ENCODE data around the gene UBAP2L. TPM values are rescaled to one million over a fixed set of nuclear protein-coding genes. Genes with fewer than 3 reads are reported as not detected.
A peak's percentile ranks its signal among the peaks of the same experiment; 100 is the strongest.
"Not testable (repeated sequence)": the region's sequence is repeated elsewhere in the genome, so short reads cannot be mapped to it uniquely, and the experiment has no call there.

The UBAP2L gene
- total RNA-seq, 1 donor from 2014 or later: 35.5 TPM

DNA sequence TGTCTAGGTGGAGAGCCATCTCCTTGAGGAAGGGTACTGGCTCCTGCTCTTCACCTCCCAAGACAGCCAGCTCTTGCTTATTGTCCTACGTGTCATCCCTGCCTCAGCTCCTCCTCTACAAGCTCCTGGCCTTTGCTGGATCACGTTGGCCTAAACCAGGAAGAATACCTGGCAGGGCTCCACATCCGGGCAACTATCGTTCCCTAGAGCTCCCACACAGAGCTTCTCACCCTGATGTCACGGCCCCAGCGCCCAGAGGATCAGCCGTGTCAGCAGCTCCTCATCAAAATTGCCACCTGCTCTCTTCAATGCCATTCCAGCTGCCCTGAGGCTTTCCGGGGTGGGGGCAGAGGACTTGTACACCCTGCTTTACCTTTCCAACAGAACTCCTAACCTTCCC lies 26.9 kb upstream of the UBAP2L start:
- no peak for FAIRE-seq
- DNase-seq (ENCODE audit: low spot score in 2 of 2): no peak

DNA sequence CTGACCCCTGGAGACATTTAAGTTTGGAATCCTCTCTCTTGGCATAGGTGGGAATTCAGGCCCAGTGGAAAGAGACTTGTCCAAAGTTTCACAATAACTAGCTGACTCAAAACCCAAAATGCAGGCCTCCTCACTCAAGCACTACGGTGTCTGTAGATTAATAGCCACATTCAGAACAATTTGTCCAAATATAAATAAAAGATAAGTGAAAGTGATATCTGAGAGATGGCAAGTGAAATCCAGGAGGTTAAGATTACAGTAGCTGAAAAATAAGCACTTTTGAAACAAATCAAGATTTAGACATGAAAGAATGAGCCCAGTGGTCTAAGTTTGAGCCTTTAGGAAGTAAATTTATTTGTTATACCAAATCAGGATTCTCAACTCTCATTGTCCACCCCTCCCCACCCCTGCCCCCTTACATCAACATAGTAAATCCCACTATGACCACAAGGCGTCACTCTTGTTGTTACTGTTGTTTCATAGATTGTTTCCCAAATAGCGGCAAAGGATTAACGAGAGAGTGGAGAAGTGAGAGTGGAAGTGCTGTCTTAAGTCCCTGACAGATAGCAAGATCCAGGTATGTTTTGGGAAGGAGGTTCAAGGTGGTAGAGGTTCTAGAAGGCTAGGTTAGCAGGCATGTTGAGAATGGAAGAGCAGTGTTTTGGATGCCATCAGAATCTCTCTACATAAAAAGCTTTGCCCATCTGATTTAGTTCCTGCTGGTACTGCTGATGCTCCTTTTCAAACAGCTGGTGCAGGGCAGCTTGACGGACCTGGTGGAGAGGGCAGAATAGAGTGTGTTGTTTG lies 21.8 kb upstream of the UBAP2L start:
- FAIRE-seq (no peak), DNase-seq (ENCODE audit: low spot score in 2 of 2) (peak in 1 of 2 donors; percentile 54)

DNA sequence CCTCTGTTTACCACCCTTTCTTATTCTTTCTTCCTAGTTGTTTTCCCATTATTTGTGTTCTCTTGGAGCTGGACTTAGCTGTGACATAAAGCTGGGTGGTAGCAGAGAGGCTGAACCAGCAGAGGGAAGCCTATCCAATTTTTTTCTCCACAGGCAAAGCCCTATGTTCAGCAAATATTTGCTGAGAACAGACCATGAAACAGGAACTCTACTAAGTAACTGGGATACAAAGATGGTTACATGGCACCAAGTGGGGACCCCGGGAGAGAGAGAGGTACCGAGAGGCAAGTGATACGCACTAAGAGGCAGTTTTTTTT lies 21.2 kb upstream of the UBAP2L start:
- FAIRE-seq (no peak), DNase-seq (ENCODE audit: low spot score in 2 of 2) (no peak)

DNA sequence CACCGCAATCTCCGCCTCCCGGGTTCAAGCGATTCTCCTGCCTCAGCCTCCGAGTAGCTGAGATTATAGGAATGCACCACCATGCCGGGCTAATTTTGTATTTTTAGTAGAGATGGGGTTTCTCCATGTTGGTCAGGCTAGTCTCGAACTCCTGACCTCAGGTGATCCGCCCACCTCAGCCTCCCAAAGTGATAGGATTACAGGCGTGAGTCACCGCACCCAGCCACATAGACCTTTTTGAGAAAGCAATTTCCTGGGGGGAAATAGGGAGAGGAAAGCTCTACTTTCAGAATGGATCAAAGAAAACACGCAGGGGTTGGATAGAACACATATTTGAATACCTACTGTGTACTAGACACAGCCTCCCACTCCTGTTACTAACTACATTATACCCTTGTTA lies 15.0 kb upstream of the UBAP2L start:
- not testable (repeated sequence) for DNase-seq (ENCODE audit: low spot score in 2 of 2); FAIRE-seq

DNA sequence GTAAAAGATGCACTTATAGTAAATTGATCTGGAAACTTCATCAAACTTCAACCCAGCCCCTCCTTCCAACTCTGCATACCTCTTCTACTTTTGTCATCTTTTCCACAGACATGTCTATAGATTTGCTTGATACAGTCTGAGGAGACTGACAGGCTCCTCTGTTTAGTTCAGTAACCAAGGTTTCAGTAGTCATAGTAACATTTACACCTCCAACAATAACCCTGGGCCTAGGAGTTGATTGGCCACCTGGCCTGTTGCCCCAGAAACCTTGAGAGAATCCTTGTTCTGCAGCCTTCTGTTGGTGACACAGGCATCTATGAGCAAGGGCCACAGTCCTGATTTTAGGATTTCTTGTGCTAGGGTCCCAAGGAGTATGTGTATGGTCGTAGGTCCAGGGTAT lies 14.6 kb upstream of the UBAP2L start, which contains the start of gene CFAP141:
TSS of gene CFAP141 (minus strand) at position 138 of the 400 bp plus-strand sequence. CDS start at position 112, 26 bp downstream.
- FAIRE-seq: no peak
- DNase-seq (ENCODE audit: low spot score in 2 of 2): no peak

DNA sequence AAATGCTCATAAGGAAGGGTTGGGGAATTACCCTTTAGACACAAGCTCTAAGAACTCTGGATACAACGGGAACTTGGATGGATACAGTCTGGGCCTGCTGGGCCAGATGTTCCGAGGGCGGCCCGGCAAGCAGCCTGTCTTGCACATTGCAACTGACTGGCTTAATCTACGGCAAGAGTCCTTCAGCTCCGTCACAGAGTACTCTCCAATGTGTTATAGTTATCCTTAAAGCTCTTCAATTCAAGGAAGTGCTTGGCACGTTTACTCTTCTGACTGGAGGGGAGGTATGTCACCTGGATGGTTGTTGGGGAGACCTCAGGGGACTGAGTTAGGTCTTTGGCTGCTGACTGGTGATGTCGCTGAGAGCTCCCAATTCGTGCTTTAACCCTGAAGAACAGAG lies 13.5 kb upstream of the UBAP2L start:
- no peak for FAIRE-seq
- DNase-seq (ENCODE audit: low spot score in 2 of 2): no peak

DNA sequence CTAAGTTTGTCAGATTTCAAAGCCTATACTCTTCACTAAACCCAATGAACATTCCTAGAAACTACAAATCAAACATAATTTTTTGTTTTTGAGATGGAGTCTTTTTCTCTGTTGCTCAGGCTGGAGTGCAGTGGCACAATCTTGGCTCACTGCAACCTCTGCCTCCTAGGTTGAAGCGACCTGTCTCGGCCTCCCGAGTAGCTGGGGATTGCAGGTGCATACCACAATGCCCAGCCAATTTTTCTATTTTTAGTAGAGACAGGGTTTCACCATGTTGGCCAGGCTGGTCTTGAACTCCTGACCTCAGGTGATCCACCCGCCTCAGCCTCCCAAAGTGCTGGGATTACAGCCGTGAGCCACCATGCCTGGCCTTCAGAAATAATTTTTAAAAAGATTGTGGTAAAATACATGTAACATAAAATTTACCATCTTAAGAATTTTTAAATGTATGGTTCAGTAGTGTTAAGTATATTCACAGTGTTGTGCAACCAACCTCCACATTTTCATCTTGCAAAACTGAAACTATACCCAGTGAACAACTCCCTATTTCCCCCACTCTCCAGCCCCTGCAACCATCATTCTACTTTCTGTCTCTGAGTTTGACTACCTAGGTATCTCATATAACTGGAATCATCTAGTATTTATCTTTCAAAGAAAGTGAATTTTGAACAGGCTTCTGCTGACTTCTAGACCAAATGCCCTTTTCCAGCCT lies 11.9 kb upstream of the UBAP2L start:
- DNase-seq (ENCODE audit: low spot score in 2 of 2) (no peak), FAIRE-seq (no peak)

DNA sequence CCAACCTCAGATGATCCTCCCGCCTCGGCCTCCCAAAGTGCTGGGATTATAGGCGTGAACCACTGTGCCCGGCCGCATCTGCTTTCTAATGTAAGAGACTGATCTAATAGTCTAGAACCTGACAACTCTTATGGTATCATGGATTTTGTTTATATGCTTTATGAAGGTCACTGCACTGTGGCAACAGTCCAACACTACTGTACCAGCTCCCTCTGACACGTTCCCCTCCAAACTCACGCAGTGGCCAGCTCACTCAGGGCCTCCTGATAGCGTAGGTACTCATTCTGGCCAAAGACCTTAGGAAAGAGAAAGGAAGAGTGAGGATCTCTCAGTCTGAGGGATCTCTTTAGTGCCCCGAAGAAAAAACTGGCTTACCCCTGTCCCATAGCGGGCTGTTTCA lies 8.7 kb upstream of the UBAP2L start:
- no peak for DNase-seq (ENCODE audit: low spot score in 2 of 2)
- no peak for FAIRE-seq

DNA sequence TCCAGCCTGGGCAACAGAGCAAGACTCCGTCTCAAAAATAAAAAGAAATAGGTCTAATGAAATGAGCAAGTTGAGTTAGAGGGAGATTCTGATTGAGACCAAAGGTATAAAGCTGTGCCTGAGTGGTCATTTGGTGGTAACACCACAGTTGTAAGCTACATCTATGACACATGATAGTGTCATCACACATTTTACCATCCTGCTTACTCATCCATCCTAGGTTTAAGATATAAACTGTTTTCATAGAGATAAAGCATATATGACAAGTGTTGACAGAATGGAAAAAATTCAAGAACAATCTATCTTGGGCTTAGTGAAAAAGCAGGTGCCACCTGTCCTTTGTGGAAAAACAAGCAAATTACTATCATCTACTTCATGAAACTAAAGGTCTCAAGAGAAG lies 7.5 kb upstream of the UBAP2L start:
- FAIRE-seq (no peak), DNase-seq (ENCODE audit: low spot score in 2 of 2) (no peak)

DNA sequence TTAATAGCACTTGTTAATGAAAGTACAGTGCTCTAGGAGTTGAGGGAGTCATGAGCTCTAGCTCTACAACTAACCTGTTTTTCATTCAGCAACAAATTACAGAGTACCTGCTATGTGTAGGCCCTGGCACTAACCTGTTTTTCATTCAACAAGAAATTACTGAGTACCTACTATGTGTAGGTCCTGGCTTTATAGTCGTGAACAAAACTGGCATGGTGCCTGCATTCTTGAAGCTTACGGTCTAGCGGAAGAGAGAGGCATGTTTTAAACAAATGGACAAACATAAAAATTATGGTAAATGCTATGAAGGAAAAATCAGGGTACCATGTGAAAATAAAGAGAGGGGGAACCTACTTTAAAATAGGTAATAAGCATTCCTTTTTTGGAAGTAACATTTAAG lies 2.2 kb upstream of the UBAP2L start:
- no peak for FAIRE-seq
- no peak for DNase-seq (ENCODE audit: low spot score in 2 of 2)

DNA sequence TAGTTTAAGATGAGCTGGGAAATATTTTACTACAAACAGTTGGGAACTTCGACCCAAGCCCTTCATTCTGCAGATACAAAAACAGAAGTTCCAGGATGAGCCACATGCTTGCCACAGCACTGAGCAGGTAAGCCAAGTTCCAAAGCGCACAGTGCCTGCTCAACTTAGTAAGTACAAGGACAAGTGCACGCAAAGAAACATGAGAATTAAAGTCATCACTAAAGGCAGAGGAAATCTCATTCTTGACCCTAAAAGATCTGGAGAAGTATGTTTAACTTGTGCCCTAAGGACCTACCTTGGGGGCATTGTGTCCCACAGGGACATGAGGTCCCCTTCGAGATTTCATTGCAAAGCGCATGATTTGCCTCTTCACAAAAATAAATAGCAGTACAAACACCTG lies 1.2 kb upstream of the UBAP2L start:
- no peak for FAIRE-seq

DNA sequence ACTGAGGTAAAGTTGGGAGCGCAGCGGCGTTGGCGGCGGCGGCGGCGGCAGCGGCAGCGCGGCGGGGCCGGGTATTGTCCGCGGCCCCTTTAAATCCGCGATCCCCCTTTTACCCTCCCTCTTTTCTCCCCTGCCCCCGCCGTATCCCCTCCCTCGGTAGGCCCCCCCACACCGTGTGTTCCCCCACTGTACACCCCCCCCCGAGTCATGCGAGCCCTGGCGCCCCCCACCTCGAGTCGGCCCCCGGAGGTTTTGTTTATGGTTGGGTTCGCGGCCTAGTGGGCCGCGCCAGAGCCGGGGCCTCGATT lies 169 bp downstream of the UBAP2L start:
- FAIRE-seq: no peak
- DNase-seq (ENCODE audit: low spot score in 2 of 2): no peak

More for the DNA sequence above, 1.2 kb upstream of the UBAP2L start:
- DNase-seq (ENCODE audit: low spot score in 2 of 2): no peak

DNA sequence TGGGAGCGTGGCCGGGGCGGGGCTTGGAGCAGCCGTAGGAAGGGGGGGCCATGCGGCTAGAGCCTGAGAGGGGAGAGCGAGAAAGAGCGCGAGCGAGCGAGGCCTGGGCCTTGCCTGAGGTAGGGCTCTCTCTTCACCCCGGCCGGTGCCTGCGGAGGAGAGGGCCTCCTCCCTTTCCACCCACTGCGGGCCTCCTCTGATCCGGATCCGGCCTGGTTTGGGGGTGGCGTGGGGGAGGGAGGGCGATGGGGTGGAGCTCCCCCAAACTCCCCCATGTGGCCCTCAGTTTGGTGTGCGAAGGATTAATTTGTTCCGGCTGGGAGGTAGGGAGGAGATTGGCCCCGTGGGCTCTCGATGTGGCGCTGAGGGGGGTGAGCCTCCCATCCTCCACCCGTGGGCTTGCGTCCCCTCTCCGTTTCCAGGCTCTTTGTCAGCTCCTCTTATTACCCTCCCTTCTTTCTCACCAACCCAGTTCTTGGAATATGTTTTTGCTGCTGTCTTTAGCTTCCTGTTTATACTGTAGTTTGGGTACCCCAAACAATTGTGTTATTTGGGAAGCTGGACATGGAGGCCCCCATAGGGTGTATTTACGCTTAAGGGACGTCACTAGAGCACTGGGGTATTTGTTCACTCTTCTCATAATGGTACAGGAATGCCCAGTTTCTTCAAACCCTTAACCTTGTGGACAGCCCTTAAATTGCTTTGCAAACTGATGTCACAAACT lies 685 bp downstream of the UBAP2L start:
- peak in 1 of 2 donors; percentile 27 for DNase-seq (ENCODE audit: low spot score in 2 of 2)
- no peak for FAIRE-seq

DNA sequence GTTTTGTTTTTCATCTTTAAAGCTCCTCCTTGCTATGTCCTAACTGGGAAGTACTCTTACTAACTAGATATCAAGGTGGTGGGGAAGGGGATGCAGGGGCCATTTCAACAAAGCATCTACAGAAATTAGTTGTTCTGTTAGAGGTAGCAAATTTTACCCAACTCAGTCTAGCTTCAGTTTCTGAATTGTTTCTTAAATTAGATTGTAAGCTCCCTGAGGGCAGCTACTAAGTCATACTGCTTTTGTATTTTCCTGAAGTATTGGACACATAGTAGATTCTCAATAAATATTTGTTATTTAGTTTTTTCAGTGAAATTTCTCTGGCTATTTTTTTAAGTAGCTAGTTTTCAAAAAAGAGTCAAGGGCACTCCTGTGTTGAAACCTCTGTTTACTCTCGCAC lies 1.8 kb downstream of the UBAP2L start:
- FAIRE-seq (no peak), DNase-seq (ENCODE audit: low spot score in 2 of 2) (no peak)

DNA sequence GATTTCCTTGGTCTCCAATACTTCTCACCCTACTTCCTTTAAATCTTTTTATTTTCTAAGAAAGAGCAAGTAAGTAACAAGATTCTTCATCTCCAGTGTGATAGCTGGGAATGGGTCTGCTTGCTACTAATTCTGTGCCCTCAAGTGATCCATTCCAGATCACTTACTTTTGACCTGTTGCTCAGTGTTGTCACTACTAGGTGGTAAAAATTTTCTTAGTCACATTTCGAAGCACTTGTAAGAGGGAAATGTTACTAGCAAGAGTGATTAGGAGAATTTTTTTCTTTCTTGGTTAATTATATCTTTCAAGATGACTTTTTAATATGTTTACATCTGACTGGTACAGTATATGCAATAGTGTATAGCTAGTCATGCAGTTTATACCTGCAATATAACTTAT lies 2.2 kb downstream of the UBAP2L start:
- FAIRE-seq: no peak

DNA sequence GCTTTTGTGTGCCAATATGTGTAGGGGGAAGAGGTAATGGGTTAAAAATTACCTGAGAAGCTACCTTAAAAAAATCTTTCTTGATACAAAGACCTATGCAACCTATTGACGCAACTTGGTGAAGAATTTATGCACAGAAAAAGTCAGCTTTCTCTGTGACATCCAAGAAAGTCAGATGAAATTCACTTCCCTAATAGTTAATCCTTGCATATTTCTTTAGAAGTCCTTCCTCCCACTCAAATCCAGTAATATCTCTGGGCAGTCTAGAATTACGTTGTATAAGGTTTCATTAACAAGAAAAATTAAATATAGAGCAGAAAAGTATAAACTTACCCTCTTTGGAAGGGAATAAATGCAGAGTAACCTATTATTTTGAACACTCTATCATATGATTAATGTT lies 2.9 kb downstream of the UBAP2L start:
- FAIRE-seq: no peak
- no peak for DNase-seq (ENCODE audit: low spot score in 2 of 2)

More for the DNA sequence above, 2.2 kb downstream of the UBAP2L start:
- no peak for DNase-seq (ENCODE audit: low spot score in 2 of 2)

DNA sequence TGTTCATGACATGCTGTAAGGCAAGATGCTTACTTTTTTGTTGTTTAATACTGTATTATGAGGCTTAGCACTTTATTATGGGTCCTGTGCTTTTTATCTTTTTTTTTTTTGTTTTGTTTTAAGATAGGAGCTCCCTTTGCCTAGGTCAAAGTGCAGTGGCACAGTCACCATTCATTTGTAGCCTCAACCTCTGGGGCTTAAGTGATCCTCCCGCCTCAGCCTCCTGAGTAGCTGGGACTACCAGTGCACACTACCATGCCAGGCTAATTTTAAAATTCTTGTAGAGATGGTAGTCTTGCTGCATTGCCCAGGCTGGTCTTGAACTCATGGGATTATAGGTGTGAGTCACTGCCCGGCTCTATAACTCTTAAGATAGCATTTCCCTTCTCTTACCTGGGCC lies 4.6 kb downstream of the UBAP2L start:
- FAIRE-seq (no peak), DNase-seq (ENCODE audit: low spot score in 2 of 2) (no peak)

DNA sequence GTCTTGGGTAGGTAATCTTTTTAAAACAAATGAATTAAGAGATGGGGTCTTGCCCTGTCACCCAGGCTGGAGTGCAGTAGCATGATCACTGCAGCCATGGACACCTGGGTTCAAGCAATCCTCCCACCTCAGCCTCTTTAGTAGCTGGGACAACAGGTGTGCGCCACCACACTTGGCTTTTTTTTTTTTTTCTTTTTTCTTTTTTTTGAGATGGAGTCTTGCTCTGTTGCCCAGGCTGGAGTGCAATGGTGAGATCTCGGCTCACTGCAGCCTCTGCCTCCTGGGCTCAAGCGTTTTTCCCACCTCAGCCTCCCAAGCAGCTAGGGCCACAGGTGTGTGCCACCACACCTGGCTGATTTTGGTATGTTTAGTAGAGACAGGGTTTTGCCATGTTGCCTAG lies 10.4 kb downstream of the UBAP2L start:
- FAIRE-seq; DNase-seq (ENCODE audit: low spot score in 2 of 2): not testable (repeated sequence)

DNA sequence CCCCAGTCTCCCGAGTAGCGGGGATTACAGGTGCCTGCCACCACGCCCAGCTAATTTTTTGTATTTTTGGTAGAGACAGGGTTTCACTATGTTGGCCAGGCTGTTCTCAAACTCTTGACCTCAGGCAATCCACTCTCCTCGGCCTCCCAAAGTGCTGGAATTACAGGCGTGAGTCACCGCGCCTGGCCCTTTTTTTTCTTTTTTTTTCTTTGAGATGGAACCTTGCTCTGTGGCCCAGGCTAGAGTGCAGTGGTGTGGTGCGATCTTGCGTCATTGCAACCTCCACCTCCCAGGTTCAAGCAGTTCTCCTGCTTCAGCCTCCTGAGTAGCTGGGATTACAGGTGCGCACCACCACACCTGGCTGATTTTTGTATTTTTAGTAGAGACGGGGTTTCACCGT lies 12.4 kb downstream of the UBAP2L start:
- FAIRE-seq; DNase-seq (ENCODE audit: low spot score in 2 of 2): not testable (repeated sequence)

DNA sequence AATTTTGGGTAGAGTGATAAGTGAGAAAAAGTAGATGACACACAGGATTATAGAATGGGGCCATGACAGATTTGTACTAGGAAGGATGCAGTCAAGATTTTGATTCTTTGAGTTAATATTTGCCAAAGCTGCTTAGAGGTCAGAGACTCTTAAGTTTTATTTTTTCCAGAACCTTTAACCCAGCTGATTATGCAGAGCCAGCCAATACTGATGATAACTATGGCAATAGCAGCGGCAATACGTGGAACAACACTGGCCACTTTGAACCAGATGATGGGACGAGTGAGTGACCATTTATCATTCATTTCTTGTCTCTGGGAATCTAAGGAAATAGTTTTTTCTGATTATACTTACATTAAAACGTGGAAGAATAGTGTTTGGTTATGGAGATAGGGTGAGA lies 16.1 kb downstream of the UBAP2L start:
- FAIRE-seq (no peak), DNase-seq (ENCODE audit: low spot score in 2 of 2) (no peak)

DNA sequence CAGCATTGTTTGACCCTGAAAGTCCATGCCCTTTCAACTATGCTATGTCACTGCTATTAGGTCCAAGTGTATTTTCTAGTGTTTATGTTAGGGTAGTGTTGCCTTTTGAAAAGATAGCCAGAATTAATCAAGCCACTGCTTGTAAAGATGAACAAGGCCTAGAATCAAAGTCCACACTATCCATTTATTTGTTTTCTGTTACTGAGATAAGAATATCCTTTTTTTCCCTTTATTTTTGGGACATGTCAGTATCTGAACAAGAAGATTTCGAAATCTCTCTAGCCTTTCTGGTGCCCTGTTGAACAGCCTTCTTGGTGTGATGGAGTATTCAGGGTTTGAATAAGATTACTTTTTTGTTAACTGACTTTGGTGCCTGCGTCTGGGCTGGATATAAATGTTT lies 16.7 kb downstream of the UBAP2L start:
- DNase-seq (ENCODE audit: low spot score in 2 of 2) (no peak), FAIRE-seq (no peak)
